Left forelimb (tissue), 1 donor: Measurements from ENCODE around the gene DDIT3.

ENCODE experiments used
- DNase-seq: peaks from one replicate; pipeline ENCODE4 v3.0.0-alpha.2; 2018; ENCODE audit warnings: low spot score

The DDIT3 gene

DNA sequence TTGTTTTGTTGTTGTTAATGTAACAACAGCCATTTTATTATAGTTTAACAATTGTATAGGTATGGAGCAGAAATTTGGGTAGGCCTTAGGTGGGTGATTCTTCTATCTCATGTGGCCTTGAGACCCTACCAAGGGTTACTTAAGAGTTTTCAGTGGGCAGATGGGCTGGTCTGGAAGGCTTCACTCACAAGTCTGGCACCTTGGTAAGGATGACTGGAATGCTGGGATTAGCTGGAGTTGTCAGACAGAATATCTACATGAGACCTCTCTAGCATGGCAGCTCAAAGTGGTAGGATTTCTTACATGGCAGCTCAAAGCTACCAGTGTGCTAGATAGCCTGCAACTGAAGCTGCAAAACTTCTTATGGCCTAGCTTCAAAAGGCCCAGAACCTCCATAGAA is 34.6 kb downstream of the DDIT3 start:
- no peak for DNase-seq

DNA sequence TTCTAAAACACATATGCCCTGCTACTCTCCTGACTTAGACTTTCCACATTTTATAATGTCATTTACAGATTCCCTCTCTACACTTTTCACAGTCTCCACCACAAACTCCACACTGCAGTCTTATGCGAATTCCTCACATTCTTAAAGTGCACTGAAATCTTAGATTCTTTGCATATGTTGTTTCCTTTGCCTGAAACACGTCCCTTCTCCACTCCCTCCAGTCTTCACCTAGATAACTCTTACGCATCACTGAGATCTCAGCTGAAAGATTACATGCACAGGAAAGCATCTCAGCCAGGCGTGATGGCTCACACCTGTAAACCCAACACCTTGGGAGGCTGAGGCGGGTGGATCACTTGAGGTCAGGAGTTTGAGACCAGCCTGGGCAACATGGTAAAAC is 36.8 kb downstream of the DDIT3 start:
- no peak for DNase-seq

DNA sequence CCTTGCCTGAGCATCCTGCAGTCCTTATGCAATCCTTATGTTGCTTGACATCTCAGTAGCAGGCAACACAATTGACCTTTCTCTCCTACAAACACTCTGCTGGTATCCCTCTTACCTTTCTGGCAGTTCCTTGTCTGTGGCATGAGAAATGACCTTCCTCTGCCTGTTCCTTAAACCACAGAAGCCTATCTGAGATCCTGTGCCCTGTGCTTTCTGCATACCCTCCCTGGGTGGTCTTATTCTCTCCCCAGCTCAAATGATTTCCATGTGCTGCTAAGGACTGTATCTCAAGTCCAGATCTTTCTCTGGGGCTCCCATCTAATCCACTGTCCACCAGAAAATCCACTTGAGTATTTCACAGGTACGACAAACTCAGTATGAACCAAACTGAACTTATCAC is 38.6 kb downstream of the DDIT3 start:
- DNase-seq, result no peak

DNA sequence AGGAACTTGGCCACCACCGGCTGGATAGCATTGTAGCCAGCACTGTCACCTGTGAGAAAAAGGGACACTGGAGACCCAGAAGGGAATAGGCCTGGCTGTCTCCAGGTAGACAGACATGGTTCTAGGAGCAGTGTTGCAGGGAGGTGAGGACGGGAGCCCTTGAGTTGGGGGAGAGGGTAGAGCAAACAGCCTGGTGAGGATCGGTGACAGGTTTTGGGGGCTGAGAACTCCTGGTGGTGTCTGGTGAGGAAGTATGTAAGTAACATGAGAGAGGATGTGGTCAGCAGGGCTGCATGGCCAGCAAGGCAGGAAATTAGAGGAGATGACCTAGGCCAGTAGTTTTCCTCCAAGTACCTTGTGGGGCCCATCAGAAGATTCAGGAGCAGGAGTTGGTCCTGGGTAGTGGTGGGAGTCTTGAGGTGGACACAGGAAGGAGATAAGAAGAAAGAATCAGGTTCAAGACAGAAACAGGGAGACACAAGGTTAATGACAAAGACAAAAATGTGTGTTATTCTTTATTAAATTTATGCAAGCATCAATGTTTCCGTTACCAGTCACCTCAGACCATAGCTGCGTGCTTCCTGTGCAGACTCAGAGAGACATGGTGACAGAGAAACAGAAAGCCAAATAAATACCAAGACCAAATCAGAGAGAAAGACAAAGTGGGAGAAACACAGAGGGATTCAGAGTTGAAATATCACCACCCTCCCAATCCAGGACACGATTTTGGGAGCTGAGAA is 40.8 kb downstream of the DDIT3 start, which contains the start of gene ARHGAP9:
ARHGAP9 (minus strand) TSS at position 491 of the 740 bp plus-strand sequence; CDS start at position 31, 460 bp downstream.
- DNase-seq, result no peak

DNA sequence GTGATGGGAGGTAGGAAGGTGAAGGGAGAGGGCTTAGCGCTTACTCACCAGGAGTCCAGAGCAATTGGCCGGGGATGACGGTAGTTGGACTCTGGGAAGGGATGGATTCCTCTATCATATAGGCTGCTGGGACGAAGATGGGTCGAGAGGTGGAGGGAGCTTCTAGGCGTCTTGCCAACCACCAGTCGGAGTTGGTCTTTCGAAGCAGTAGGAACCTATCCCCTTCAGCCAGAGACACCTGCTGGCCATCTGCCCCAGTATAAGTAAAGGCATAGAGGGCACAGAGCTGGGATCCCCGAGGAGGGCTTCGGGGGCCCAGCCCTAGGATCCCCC is 41.3 kb downstream of the DDIT3 start:
- DNase-seq, result no peak

DNA sequence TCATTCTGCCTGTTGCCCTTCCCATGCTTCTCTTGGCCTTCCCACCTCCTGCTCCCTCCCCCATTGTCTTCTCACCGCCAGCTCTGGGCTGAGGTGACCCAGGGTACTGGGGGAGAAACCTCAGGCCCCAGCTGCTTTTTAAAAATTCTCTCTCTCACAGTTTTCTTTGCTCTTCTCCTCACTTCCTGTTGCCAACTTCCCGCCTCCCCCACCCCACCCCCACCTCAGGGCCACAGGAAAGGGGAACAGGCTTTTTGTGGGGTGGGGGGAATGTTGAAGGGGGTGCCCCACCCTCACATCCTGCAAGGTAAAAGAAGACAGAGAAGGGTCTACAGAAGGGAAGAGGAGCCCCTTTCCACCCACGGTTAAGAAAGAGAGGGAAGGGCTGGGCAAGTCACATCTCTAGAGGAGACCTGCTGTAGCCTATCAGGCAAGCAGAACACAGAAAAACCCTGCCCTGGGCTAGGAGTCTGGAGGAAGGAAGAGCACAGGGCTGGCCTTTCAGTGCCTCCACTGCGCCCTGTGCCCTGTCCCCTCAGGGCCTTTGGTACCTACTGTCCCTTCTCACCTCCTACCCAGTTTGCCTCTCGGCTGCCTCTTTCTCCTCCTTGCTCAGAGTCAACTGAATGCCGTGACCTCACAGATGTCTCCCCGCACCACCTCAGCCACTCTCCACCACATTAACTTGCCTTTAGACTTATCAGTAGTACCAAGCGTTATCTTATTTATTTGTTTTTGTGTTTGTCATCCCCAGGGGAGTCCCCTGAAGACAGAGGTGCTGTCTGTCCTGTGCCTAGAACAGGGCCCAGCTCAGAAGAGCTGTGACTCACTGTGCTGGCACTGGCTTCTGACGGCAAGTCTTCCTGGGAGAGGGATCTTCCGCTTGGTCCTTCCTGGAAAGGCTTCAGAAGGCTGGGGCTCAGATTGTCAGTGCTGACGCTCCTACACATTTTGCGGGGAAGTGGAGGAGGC is 42.3 kb downstream of the DDIT3 start:
- no peak for DNase-seq

DNA sequence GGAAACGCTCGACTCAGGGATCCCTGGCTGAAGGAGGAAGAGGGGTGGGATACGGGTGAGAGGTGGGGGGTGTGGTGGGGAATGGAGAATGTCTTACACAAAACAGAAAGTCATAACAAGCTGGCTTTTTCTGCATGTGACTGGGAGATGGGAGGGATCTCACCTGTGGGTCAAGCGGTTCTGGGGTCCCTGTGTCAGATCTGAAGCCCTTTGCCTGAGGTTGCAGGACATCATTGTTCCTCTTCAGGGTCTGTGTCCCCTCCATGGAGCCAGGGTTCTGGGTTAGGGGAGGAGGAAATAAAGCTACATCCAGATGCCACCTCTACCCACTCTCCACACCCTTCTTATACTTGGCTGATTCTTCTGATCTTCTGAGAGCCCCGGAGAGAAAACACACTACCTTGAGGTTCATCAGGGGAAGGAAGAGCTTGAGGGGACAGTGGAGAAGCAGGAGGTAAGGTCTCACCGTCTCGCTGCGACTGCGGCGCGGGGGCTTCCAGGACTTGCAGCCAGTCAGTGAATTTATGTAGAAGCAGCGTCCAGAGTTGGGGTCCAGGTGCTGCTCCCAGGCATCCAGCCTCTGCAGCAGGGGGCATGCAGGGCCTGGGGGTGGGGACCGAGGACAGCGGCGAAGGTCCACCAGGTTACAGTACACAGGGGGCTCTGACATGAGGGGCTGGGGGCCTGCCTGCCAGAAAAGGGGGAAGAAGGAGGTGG is 43.2 kb downstream of the DDIT3 start:
- no peak for DNase-seq

DNA sequence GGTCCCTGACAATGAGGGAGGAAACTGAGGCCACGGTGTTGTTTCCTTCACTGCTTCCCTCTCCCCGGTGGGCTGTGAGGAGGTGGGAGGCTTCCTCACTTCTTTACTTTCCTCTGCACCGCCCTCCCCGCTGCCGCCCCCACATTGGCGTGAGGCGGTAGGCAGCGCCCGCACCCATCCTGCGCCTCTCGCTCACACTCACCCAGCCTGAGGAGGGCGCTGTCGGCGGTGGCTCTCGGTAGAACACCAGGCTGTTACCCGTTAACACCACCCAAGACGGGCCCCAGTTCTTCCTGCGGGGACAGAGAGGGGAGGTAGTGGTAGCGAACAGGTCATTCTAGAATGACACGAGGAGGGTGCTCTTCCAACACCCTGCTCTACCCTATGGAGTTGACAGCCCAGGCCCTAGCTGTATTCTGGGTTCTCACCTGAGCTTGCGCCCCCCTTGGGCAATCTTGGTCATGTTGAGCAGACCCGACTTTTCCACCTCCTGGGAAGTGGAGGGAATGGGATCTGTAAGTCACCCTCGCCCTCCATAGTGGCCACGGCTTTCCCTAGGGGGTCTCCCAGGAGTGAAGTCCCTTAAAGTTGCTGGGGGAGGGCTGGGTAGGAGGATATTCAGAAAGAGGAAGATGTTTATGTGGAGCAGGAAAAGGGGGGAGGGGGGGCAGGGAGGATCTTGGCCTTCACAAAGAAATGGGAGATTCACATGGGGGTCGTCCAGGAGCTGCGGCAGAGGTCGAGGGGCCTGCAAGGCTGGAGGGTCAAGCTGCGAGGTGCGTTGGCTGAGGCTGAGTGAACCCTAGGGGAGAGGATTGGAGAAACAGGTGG is 43.9 kb downstream of the DDIT3 start:
- no peak for DNase-seq

DNA sequence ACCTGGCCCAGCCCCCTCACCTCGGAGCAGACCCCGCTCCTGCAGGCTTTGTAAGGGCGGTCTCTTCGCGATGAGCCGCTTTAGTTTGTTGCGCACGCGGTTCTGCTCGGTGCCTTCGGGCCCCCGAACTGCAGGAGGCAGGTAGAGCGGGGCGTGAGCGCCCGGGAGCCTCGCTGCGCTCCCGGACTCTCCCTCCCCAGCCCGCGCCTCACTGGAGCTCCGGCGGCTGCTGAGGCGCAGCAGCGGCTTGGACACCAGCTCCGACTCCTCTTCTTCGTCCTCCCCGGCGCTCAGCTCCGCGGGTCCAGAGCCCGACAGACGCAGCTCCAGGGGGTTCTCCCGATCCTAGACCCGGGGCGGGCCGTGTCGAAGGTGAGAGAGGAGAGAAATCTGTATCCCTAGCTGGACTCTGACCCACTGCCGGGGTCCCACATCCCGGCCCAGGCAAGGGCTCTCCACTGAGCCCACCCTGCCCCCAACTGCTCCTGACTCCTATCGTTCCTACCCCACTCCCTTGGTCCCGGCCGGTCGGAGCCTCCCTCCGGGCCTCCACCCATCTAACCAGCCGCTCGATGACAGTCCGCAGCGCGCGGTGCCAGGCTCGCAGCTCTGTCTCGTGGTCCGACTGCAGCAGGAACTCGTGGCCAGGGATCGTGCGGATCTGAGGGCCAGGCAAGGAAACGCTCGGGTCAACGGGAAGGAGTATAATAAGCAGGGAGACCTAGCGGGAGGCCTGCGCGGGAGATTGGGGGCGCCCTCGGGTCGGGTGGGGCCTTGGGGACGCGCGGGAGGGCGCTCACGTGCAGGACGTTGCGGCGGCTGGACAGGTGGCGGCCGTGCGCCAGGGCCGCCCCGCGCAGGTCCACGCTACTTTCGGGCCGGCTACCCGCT is 44.8 kb downstream of the DDIT3 start:
- no peak for DNase-seq

DNA sequence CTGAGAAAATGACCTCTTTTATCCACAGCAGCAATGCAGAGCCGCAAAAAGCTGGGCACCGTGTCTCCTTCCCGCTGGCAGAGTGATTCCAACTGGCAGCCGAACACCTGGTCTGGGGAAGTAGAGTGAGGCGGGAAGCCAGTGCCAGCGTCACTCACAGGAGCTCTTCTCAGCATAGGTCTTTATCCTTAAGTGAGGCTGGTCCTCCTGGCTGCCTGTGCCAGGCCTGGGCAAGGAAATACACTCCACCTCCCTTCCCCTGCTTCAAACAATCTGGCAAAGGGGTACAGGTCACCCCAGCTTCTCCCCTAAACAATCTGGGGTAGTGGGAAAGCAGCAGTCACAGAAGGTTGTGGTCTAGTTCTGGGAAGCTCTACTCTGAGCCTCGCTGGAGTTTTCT is 45.5 kb downstream of the DDIT3 start:
- no peak for DNase-seq

DNA sequence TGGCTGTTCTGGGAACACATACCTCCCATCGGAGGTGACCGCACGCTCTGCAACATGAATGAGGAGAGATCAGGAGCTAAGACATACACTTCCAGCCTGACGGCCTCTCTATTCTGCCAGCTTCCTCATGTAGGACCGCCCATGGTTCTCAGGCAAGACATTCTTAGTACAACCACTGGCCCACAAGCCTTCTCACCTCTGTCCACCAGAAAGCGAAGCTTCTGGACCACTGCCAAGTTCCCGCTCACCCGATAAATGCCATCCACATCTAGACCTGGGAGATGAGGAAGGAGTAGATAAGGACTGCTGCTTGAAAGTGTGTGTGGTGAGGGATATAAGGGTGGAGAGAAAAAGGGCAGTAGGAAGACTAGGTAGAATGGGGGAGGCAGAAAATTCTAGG is 45.9 kb downstream of the DDIT3 start:
- no peak for DNase-seq

DNA sequence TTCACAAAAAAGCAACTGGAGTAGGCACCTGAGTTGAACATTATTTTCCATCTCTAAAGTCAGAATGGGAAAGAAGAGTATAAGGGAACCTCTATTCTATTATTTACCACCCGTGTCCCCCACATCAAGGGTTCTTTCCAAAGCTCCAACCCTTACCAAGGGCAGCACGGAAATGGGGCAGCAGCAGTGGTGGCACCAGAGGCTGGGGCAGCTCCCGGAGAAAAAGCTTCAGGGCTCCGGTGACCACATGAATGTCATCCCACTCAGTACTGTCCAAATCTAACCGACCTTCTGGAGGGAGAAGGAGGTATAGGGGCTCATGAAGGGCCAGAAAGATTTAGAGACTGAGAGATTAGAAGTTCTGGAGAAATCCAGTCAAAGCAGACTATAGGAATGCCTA is 46.4 kb downstream of the DDIT3 start:
- no peak for DNase-seq

DNA sequence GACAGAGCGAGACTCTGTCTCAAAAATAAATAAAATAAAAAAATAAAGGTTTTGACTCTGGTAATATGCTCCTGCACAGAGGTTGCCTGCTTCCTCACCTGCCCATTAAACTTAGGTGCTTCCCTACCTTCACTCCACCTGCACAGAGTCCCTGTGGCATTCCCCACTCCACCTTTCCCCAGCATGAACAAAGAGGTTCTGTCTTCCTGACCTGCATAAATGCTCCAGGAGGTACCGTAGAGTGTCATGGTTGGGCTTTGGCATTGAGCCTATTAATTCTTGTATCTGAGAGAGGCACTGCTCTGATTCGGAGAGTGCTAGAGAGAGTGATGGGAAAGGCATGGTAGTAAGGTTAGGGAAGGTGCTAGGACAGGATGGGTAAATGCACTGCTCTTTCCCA is 46.9 kb downstream of the DDIT3 start:
- DNase-seq, result no peak

DNA sequence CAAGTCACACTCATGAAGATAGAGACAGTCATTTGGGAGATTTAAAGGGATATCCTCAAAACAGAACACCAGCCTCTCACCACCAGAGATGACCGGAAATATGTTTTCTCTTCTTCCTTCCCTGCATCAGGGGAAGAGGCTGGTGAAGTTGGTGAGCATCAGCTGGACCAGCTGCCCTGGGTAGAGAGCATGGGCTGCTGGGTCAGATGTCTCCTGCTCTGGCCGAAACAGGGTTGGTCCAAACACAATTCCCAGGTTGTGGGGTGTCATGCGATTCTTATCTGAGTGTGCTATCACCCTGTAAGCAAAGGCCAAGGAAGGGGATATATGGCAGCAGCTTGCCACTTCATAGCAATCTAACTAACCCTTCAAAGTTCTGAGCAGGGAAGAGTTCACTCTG is 47.9 kb downstream of the DDIT3 start:
- DNase-seq, result no peak

DNA sequence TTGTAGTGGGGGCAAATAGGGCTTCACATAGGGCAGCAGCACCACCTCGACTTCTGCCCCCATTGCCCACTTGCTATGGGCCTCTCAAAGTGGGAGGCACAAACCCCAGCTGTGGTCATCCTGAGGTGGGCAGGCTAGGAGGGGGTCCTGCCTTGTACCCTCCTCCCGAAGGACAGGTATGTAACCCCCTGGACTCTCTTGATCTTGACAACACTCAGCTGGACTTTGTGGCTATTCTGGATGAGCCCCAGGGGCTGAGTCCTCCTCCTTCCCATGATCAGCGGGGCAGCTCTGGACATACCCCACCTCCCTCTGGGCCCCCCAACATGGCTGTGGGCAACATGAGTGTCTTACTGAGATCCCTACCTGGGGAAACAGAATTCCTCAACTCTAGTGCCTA is 48.7 kb downstream of the DDIT3 start:
- no peak for DNase-seq

DNA sequence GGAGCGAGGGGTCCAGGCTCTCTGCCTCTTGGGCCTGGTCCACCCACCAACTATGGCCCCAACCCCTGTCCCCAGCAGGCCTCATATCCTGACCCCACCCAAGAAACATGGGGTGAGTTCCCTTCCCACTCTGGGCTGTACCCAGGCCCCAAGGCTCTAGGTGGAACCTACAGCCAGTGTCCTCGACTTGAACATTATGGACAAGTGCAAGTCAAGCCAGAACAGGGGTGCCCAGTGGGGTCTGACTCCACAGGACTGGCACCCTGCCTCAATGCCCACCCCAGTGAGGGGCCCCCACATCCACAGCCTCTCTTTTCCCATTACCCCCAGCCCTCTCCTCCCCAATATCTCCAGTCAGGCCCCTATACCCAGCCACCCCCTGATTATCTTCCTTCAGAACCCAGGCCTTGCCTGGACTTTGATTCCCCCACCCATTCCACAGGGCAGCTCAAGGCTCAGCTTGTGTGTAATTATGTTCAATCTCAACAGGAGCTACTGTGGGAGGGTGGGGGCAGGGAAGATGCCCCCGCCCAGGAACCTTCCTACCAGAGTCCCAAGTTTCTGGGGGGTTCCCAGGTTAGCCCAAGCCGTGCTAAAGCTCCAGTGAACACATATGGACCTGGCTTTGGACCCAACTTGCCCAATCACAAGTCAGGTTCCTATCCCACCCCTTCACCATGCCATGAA is 49.2 kb downstream of the DDIT3 start:
- DNase-seq, result no peak

DNA sequence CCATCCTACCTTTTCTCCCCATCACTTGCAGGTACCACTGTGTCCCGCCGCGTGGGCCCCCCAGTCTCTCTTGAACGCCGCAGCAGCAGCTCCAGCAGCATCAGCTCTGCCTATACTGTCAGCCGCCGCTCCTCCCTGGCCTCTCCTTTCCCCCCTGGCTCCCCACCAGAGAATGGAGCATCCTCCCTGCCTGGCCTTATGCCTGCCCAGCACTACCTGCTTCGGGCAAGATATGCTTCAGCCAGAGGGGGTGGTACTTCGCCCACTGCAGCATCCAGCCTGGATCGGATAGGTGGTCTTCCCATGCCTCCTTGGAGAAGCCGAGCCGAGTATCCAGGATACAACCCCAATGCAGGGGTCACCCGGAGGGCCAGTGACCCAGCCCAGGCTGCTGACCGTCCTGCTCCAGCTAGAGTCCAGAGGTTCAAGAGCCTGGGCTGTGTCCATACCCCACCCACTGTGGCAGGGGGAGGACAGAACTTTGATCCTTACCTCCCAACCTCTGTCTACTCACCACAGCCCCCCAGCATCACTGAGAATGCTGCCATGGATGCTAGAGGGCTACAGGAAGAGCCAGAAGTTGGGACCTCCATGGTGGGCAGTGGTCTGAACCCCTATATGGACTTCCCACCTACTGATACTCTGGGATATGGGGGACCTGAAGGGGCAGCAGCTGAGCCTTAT is 49.9 kb downstream of the DDIT3 start:
- DNase-seq, result no peak

DNA sequence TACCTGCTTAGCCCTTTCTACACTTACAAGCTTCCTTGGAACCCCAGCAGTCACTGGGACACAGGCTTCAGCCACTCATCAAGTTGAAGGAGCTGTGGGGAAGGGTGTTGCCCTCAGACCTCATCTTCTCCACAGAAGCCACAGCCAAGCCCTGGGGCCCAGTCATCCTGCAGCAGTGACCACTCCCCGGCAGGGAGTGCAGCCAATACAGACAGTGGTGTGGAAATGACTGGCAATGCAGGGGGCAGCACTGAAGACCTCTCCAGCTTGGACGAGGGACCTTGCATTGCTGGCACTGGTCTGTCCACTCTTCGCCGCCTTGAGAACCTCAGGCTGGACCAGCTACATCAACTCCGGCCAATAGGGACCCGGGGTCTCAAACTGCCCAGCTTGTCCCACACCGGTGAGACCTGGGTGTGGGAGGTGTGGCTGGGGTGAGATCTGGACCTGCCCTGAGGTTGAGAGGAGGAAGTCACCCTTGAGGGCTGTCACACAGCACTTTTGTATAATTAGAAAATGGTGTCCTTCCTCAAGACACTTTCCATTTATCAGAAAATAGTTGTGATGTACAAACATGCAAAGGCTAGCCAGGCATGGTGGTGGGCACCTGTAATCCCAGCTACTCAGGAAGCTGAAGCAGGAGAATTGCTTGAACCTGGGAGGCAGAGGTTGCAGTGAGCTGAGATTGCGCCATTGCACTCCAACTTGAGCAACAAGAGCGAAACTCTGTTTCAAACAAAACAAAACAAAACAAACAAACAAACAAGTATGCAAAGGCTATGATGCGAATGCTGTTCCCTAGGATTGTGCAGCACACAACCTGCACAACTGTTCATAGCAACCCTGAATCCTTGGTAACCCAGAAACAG is 50.8 kb downstream of the DDIT3 start:
- DNase-seq, result no peak

DNA sequence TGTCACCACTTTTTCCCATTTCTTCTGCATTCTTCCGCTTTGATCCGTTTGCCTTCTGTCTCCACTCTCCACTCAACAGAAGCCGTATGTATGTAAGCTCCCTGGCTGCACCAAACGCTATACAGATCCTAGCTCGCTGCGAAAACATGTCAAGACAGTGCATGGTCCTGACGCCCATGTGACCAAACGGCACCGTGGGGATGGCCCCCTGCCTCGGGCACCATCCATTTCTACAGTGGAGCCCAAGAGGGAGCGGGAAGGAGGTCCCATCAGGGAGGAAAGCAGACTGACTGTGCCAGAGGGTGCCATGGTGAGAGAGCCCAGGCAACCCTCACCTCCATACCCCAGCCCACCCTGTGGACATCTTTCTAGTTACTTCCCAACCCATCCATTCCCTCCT is 52.4 kb downstream of the DDIT3 start:
- no peak for DNase-seq
